Hepatocyte (in vitro differentiated cells): ENCODE measurements around the gene ADSL. TPM values are rescaled to one million over a fixed set of nuclear protein-coding genes. Genes with fewer than 3 reads are reported as not detected.

Experiments used
- DNase-seq: peaks from one replicate; pipeline ENCODE4 v3.0.0-alpha.2; 2016; ENCODE audit warnings: low spot score
- H2AFZ ChIP-seq: fragments of 200-600 bp; sonication (generic); 2 replicates; pipeline ENCODE4 v1.6.0; 2016; ENCODE audit warnings: antibody characterized with exemption, mild to moderate bottlenecking
- H3K27ac ChIP-seq: fragments of 200-600 bp; sonication (generic); 2 replicates; pipeline ENCODE4 v1.5.1; 2016; ENCODE audit warnings: mild to moderate bottlenecking
- H3K27me3 ChIP-seq: fragments of 200-600 bp; sonication (generic); 2 replicates; pipeline ENCODE4 v1.6.1; 2016
- H3K36me3 ChIP-seq: fragments of 200-600 bp; sonication (generic); replicated peaks from 2 replicates; pipeline ENCODE4 v1.5.1; 2016; ENCODE audit warnings: low read depth; ENCODE audit not compliant: insufficient read depth
- H3K4me1 ChIP-seq: fragments of 200-600 bp; sonication (generic); 2 replicates; pipeline ENCODE4 v1.5.1; 2016; ENCODE audit warnings: mild to moderate bottlenecking, moderate library complexity; ENCODE audit not compliant: insufficient read depth
- H3K4me2 ChIP-seq: fragments of 200-600 bp; sonication (generic); 2 replicates; pipeline ENCODE4 v1.6.0; 2016
- H3K4me3 ChIP-seq: fragments of 200-600 bp; sonication (generic); 2 replicates; pipeline ENCODE4 v1.5.1; 2016; ENCODE audit warnings: mild to moderate bottlenecking
- H3K79me2 ChIP-seq: fragments of 200-600 bp; sonication (generic); 2 replicates; pipeline ENCODE4 v1.6.0; 2017; ENCODE audit warnings: mild to moderate bottlenecking
- H3K9me2 ChIP-seq: fragments of 200-600 bp; sonication (generic); replicated peaks from 2 replicates; pipeline ENCODE4 v1.6.0; 2017; ENCODE audit warnings: mild to moderate bottlenecking; ENCODE audit not compliant: insufficient read depth
- H3K9me3 ChIP-seq: fragments of 200-600 bp; sonication (generic); 2 replicates; pipeline ENCODE4 v1.5.1; 2016; ENCODE audit warnings: low read depth, mild to moderate bottlenecking
- H4K20me1 ChIP-seq: fragments of 200-600 bp; sonication (generic); 2 replicates; pipeline ENCODE4 v1.6.0; 2016; ENCODE audit warnings: mild to moderate bottlenecking; ENCODE audit not compliant: insufficient read depth, poor library complexity, severe bottlenecking
- EZH2 ChIP-seq: fragments of 200-600 bp; sonication (generic); IDR thresholded peaks from 2 replicates; pipeline ENCODE4 v1.6.1; 2016; ENCODE audit warnings: antibody characterized with exemption, mild to moderate bottlenecking, borderline replicate concordance
- EZH2phosphoT487 ChIP-seq: fragments of 200-600 bp; sonication (generic); IDR thresholded peaks from one replicate; pipeline ENCODE4 v1.6.1; 2018; ENCODE audit warnings: antibody characterized with exemption, mild to moderate bottlenecking, low read depth, moderate library complexity; ENCODE audit not compliant: unreplicated experiment, severe bottlenecking
- WGBS: methylation state at CpG from one replicate; pipeline ENCODE4 v1.1.6; 2016; ENCODE audit warnings: low lambda C conversion rate; ENCODE audit errors: missing lambda C conversion rate; 5-methylcytosine and 5-hydroxymethylcytosine counted together
- polyA plus RNA-seq: library from polyadenylated mRNA; unstranded; fragments of >200 nt; fragmentation: Nextera tagmentation; extraction: Ambion mirVana; gene quantifications from 2 replicates; pipeline ENCODE4 v1.2.1, GENCODE V29; 2016
- total RNA-seq: library from RNA; depleted of rRNA; stranded (reverse); fragments of >200 nt; gene quantifications from 2 replicates; pipeline ENCODE4 v1.2.3, GENCODE V29; 2014
- TF ChIP-seq, protein P1 (sequence below): fragments of 200-600 bp; sonication (generic); IDR thresholded peaks from 2 replicates; pipeline ENCODE4 v1.5.1; 2016; ENCODE audit warnings: antibody characterized with exemption, mild to moderate bottlenecking; ENCODE audit not compliant: poor library complexity

The ADSL gene
- total and polyA plus RNA-seq, 2 experiments from 2014 or later = 54.8 to 81.8 TPM

DNA sequence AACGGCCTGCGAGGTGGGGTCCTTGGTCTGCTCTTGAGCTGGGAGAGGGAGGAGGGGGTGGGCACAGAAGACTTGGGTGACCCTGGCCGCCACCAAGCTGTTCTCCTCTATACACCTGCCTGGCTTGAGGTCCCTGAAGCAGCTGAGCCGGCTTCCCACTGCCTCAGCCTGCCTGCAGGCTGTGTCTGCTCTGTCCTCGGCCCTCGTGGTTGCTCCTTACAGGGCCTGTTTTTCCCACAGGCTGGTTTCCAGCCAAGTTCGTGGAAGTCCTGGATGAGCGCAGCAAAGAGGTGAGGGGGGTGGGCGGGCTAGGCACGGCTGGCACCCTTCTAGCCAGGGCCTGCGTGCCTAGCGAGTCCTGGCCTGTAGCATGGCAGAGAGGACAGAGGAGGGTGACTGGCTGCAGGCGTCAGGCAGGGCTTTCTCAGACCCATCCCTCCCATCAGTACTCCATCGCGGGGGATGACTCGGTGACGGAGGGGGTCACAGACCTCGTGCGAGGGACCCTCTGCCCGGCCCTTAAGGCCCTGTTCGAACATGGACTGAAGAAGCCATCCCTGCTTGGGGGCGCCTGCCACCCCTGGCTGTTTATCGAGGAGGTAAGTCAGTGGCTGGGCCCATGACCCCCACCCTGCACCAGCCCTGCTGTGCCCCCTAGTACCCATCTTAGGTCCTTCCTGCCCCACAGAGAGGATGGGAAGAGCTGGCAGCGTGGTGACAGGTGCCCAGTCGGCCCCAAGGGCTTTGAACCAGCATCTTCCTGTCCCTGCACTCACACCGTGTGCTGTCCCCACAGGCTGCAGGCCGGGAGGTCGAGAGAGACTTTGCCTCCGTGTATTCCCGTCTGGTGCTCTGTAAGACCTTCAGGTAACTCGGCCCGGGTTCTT, 61.8 kb downstream of the ADSL start:
- Histone ChIP-seq H3K9me2 (no peaks in the 10 kb centered on the region), H4K20me1 (no peaks in the 10 kb centered on the region), H3K36me3 (no peaks in the 10 kb centered on the region), H3K9me3 (no peaks in the 10 kb centered on the region), H3K4me3 (no peak overlapping the region), H3K4me2 (no peak overlapping the region), H3K79me2 (no peaks in the 10 kb centered on the region), H3K27me3 (no peaks in the 10 kb centered on the region), H3K4me1 (no peaks in the 10 kb centered on the region), H2AFZ (no peak overlapping the region), H3K27ac (no peak overlapping the region)
- DNase-seq = no peak
- WGBS = 94% methylated on average over 31 of the region's 32 CpGs
- TF ChIP-seq EZH2phosphoT487 = no peak
- TF ChIP-seq, protein P1, sequence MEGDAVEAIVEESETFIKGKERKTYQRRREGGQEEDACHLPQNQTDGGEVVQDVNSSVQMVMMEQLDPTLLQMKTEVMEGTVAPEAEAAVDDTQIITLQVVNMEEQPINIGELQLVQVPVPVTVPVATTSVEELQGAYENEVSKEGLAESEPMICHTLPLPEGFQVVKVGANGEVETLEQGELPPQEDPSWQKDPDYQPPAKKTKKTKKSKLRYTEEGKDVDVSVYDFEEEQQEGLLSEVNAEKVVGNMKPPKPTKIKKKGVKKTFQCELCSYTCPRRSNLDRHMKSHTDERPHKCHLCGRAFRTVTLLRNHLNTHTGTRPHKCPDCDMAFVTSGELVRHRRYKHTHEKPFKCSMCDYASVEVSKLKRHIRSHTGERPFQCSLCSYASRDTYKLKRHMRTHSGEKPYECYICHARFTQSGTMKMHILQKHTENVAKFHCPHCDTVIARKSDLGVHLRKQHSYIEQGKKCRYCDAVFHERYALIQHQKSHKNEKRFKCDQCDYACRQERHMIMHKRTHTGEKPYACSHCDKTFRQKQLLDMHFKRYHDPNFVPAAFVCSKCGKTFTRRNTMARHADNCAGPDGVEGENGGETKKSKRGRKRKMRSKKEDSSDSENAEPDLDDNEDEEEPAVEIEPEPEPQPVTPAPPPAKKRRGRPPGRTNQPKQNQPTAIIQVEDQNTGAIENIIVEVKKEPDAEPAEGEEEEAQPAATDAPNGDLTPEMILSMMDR = no peak
- no peak for TF ChIP-seq EZH2

DNA sequence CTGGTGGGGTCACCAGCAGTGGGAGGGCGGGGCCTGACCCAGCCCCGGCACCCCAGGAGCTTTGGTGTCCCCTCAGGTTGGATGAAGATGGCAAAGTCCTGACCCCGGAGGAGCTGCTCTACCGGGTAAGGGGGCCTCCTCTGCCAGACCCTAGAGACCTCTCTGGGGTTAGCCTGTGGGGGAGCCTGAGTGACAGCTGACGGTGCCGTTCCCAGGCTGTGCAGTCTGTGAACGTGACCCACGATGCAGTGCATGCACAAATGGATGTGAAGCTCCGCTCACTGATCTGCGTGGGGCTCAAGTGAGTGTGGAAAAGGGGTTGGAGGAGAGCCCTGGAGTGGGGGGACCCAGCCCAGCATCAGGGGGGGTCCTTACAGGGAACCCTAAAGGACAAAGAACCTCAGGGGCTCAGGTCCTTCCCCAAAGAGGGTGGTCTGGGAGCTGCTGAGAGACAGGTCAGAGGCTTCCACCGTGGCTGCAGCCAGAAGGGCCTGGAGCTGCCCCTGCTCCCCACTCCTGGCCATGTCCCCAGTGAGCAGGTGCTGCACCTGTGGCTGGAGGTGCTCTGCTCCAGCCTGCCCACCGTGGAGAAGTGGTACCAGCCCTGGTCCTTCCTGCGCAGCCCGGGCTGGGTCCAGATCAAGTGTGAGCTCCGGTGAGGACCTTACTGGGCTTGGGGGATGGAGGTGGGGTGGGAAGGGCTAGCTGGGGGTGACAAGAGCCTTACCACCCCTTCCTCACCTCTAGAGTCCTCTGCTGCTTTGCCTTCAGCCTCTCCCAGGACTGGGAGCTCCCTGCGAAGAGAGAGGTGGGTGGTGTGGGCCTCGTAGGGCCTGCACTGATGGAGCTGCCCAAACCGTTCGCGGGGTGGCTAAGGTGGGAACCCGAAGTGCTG, 62.7 kb downstream of the ADSL start:
- no peaks in the 10 kb centered on the region for H3K27me3 ChIP-seq
- DNase-seq = no peak
- H2AFZ ChIP-seq = no peak overlapping the region
- no peak overlapping the region for H3K4me3 ChIP-seq
- H3K4me2 ChIP-seq = no peak overlapping the region
- H4K20me1 ChIP-seq = no peaks in the 10 kb centered on the region
- H3K4me1 ChIP-seq = no peaks in the 10 kb centered on the region
- H3K9me2 ChIP-seq = no peaks in the 10 kb centered on the region
- H3K9me3 ChIP-seq = no peaks in the 10 kb centered on the region
- H3K36me3 ChIP-seq = no peaks in the 10 kb centered on the region
- TF ChIP-seq, protein P1 = no peak
- TF ChIP-seq EZH2 (no peak), EZH2phosphoT487 (no peak)
- H3K27ac ChIP-seq = no peak overlapping the region
- WGBS = 92% methylated on average over 18 of the region's 21 CpGs
- H3K79me2 ChIP-seq = no peaks in the 10 kb centered on the region

DNA sequence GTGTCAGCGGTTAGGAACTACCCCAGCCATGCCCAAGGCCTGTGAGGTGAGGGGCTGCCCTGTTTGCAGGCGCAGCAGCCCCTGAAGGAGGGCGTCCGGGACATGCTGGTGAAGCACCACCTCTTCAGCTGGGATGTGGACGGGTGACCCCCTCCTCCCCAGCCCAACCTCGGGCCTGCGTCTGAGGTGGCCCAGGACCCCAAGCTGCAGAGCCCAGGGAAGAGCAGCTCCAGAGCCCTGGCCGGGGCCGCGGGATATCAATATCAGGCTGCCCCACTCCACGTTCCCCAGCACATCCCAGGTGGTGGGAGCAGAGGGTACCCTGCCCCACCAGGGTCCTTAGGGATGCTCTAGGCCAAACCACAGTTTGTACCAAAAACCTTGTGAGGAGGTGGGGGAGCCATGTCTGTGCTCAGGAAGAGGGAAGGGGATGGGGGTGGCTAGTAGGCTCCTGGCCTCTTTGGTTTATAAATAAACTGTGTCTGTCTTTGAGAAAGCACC, 63.4 kb downstream of the ADSL start:
- Histone ChIP-seq H3K4me1 (no peaks in the 10 kb centered on the region), H3K27ac (no peak overlapping the region), H3K27me3 (no peaks in the 10 kb centered on the region), H3K4me2 (no peak overlapping the region), H3K4me3 (no peak overlapping the region), H3K9me3 (no peaks in the 10 kb centered on the region), H4K20me1 (no peaks in the 10 kb centered on the region), H2AFZ (no peak overlapping the region), H3K36me3 (no peaks in the 10 kb centered on the region), H3K79me2 (no peaks in the 10 kb centered on the region), H3K9me2 (no peaks in the 10 kb centered on the region)
- WGBS = 98% methylated on average over 11 of the region's 11 CpGs
- TF ChIP-seq EZH2 (no peak), EZH2phosphoT487 (no peak)
- DNase-seq = no peak
